HepG2 (cell line): Measurements from ENCODE around the gene PTPN12. TPM values are rescaled to one million over a fixed set of nuclear protein-coding genes. Genes with fewer than 3 reads are reported as not detected.

Experiments used
- ATAC-seq: fragments of 200-7000 bp; cut with Tn5 transposase; 3 replicates; pipeline ENCODE4 v1.9.1; 2020; ENCODE audit warnings: mild to moderate bottlenecking, moderate library complexity
- BruUV-seq: library from RNA; stranded (reverse); fragments of 400-500 nt; replicated peaks from 2 replicates; lab custom pipeline; 2021; lab: Mats Ljungman, UMichigan
- CTCF ChIA-PET: fragments of 300-600 bp; formaldehyde crosslinking; extraction: SDS; loops from one replicate; lab custom pipeline; 2021; ENCODE audit warnings: low total read pairs, inconsistent platforms, low intra/inter-chr PET ratio; lab: Yijun Ruan, JAX
- POLR2A ChIA-PET: fragments of 350-600 bp; sonication (Branson Sonifier 250); formaldehyde crosslinking; loops from one replicate; lab custom pipeline; 2020; ENCODE audit warnings: antibody characterized with exemption, inconsistent platforms; lab: Yijun Ruan, JAX
- DNase-seq: peaks from one replicate; pipeline ENCODE4 v3.0.0-alpha.2; 2015; ENCODE audit warnings: low spot score
- FAIRE-seq: peaks from 3 replicates; lab custom pipeline; 2011; peaks lifted over from hg19 to GRCh38; lab: Jason Lieb, UNC
- H2AFZ ChIP-seq: one replicate; pipeline ENCODE4 v1.6.1; 2011; ENCODE audit warnings: low read length, inconsistent platforms
- H3K27ac ChIP-seq: fragments of 300-600 bp; 3 replicates; pipeline ENCODE4 v1.8.0; 2011; ENCODE audit warnings: mixed run types, mild to moderate bottlenecking, mixed read lengths, low read length, inconsistent platforms; ENCODE audit not compliant: insufficient read depth; ENCODE audit errors: extremely low read length
- H3K27me3 ChIP-seq, 2 experiments: fragments of 200-600 bp in 1 of 2; 2 replicates in 1 of 2; 3 replicates in 1 of 2; pipeline versions ENCODE4 v1.6.0 to v1.8.0; 2011; ENCODE audit warnings: low read length in 2 of 2, mild to moderate bottlenecking in 2 of 2, moderate library complexity in 2 of 2, inconsistent platforms in 1 of 2; ENCODE audit not compliant: insufficient read depth in 2 of 2, control insufficient read depth in 1 of 2
- H3K36me3 ChIP-seq, 2 experiments: fragments of 200-600 bp in 1 of 2; replicated peaks in 1 of 2; 2 replicates in 1 of 2; 3 replicates in 1 of 2; pipeline versions ENCODE4 v1.5.1 to v1.8.0; 2011; ENCODE audit warnings: low read length in 2 of 2, inconsistent platforms in 1 of 2; ENCODE audit not compliant: insufficient read depth in 2 of 2, control insufficient read depth in 1 of 2
- H3K4me1 ChIP-seq: 2 replicates; pipeline ENCODE4 v1.5.1; 2012; ENCODE audit warnings: low read length, inconsistent platforms; ENCODE audit not compliant: insufficient read depth
- H3K4me2 ChIP-seq: 2 replicates; pipeline ENCODE4 v1.6.0; 2011; ENCODE audit warnings: low read depth, low read length, inconsistent platforms
- H3K4me3 ChIP-seq, 3 experiments: fragments of 200-600 bp in 1 of 3; sonication (generic), shearing (Covaris generic) in 1 of 3; replicated peaks in 1 of 3; 2 replicates each; pipeline ENCODE4 v1.5.1; 2011 to 2016; ENCODE audit warnings: low read length in 3 of 3, inconsistent platforms in 2 of 3, low read depth in 2 of 3, mild to moderate bottlenecking in 2 of 3, control low read depth in 1 of 3, mixed read lengths in 1 of 3; ENCODE audit not compliant: insufficient read depth in 1 of 3
- H3K79me2 ChIP-seq: one replicate; pipeline ENCODE4 v1.6.1; 2011; ENCODE audit warnings: low read length, inconsistent platforms; ENCODE audit not compliant: insufficient read depth
- H3K9ac ChIP-seq: 2 replicates; pipeline ENCODE4 v1.6.0; 2011; ENCODE audit warnings: mild to moderate bottlenecking, low read depth, low read length, inconsistent platforms; ENCODE audit not compliant: insufficient read depth
- H3K9me3 ChIP-seq: 2 replicates; pipeline ENCODE4 v1.5.1; 2012; ENCODE audit warnings: mild to moderate bottlenecking, low read length
- H4K20me1 ChIP-seq: 2 replicates; pipeline ENCODE4 v1.6.0; 2011; ENCODE audit warnings: inconsistent platforms, mild to moderate bottlenecking, low read length, moderate library complexity; ENCODE audit not compliant: insufficient read depth
- GABPB1 ChIP-seq: IDR thresholded peaks from 2 replicates; pipeline ENCODE4 v1.6.1; 2016; ENCODE audit warnings: mild to moderate bottlenecking, missing genetic modification reagents, moderate library complexity, missing compliant biosample characterization
- KLF6 ChIP-seq: IDR thresholded peaks from 2 replicates; pipeline ENCODE4 v1.8.0; 2016; ENCODE audit warnings: missing biosample characterization, missing genetic modification reagents
- LCORL ChIP-seq, 2 experiments: fragments of 450-650 bp in 1 of 2; sonication (generic) in 1 of 2; formaldehyde crosslinking in 1 of 2; IDR thresholded peaks; 2 replicates each; pipeline versions ENCODE4 v1.5.0 to v1.6.1; 2017 to 2020; ENCODE audit warnings: antibody characterized with exemption in 1 of 2, missing genetic modification reagents in 1 of 2
- TAF15 ChIP-seq: fragments of 200-400 bp; formaldehyde crosslinking; IDR thresholded peaks from one replicate; pipeline ENCODE4 v1.6.1; 2018; ENCODE audit warnings: mild to moderate bottlenecking, low read depth, low read length; ENCODE audit not compliant: poor library complexity, severe bottlenecking
- ZNF564 ChIP-seq: sonication (generic); formaldehyde crosslinking; IDR thresholded peaks from 2 replicates; pipeline ENCODE4 v1.8.1; 2023; ENCODE audit warnings: mild to moderate bottlenecking, missing genetic modification reagents
- in situ Hi-C: cut with HindIII; loops from 2 replicates; pipeline ENCODE4 v1.10.0; 2017; ENCODE audit warnings: low pct_unique_long_range_greater_than_20kb; ENCODE audit not compliant: extremely low pct_ligation_motif_present
- intact Hi-C: fragments of 100-400 bp; cut with micrococcal nuclease; formaldehyde crosslinking; loops from one replicate; pipeline ENCODE4 v1.10.0; 2022; ENCODE audit not compliant: unreplicated experiment
- polyA plus RNA-seq, 8 experiments: library from polyadenylated mRNA; depleted of rRNA in 3 of 8; stranded (reverse) in 7 of 8; unstranded in 1 of 8; fragments of >200 nt; fragmentation: Illumina TruSeq in 4 of 8; extraction: Trizol in 4 of 8; gene quantifications; 2 replicates each; pipeline versions ENCODE4 v1.2.1 to v1.2.3, GENCODE V29; 2011 to 2016; ENCODE audit warnings: low read depth in 4 of 8, missing spikeins in 1 of 8, mixed read lengths in 1 of 8; ENCODE audit not compliant: insufficient read depth in 1 of 8
- total RNA-seq, 5 experiments: library from RNA; depleted of rRNA; stranded (reverse); fragments of >200 nt; fragmentation: Illumina TruSeq; extraction: Trizol; gene quantifications; 2 replicates each; pipeline ENCODE4 v1.2.3, GENCODE V29; 2016; ENCODE audit warnings: low read depth in 1 of 5
- TF ChIP-seq, protein P1 (sequence below): sonication (generic); formaldehyde crosslinking; IDR thresholded peaks from 2 replicates; pipeline ENCODE4 v1.4.0; 2020; ENCODE audit warnings: missing genetic modification reagents, borderline replicate concordance
- TF ChIP-seq, protein P2 (sequence below): sonication (generic); formaldehyde crosslinking; conservative IDR thresholded peaks from 2 replicates; pipeline ENCODE4 v1.4.0; 2020; ENCODE audit warnings: mild to moderate bottlenecking, missing genetic modification reagents, moderate library complexity
- TF ChIP-seq, protein P3 (sequence below): sonication (generic); formaldehyde crosslinking; IDR thresholded peaks from 2 replicates; pipeline ENCODE4 v1.4.0; 2020; ENCODE audit warnings: missing genetic modification reagents
- TF ChIP-seq, protein P4 (sequence below): sonication (generic); formaldehyde crosslinking; IDR thresholded peaks from 2 replicates; pipeline ENCODE4 v1.8.1; 2023; ENCODE audit warnings: mild to moderate bottlenecking, missing genetic modification reagents

The PTPN12 gene
- total and polyA plus RNA-seq, 2 of the 13 experiments (the other 11 are each of a cell fraction or from before 2014, with no cell fraction given): 22.9 to 56.8 TPM

DNA sequence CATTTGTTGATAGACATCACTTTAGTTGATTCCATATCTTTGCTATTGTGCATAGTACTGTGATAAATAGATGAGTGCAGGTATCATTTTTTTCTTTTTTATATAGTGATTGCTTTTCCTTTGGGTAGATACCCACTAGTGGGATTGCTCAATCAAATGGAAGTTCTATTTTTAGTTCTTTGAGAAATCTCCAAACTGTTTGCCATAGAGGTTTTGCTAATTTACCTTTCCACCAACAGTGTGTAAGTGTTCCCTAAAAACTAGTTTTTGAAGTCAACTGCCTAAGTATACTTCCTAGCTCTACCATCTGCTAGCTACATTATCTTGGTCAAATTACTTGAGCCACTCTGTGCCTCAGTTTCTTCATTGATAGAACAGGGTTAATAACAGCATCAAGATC lies 127.6 kb downstream of the PTPN12 start (continued):
- TF ChIP-seq, protein P1, sequence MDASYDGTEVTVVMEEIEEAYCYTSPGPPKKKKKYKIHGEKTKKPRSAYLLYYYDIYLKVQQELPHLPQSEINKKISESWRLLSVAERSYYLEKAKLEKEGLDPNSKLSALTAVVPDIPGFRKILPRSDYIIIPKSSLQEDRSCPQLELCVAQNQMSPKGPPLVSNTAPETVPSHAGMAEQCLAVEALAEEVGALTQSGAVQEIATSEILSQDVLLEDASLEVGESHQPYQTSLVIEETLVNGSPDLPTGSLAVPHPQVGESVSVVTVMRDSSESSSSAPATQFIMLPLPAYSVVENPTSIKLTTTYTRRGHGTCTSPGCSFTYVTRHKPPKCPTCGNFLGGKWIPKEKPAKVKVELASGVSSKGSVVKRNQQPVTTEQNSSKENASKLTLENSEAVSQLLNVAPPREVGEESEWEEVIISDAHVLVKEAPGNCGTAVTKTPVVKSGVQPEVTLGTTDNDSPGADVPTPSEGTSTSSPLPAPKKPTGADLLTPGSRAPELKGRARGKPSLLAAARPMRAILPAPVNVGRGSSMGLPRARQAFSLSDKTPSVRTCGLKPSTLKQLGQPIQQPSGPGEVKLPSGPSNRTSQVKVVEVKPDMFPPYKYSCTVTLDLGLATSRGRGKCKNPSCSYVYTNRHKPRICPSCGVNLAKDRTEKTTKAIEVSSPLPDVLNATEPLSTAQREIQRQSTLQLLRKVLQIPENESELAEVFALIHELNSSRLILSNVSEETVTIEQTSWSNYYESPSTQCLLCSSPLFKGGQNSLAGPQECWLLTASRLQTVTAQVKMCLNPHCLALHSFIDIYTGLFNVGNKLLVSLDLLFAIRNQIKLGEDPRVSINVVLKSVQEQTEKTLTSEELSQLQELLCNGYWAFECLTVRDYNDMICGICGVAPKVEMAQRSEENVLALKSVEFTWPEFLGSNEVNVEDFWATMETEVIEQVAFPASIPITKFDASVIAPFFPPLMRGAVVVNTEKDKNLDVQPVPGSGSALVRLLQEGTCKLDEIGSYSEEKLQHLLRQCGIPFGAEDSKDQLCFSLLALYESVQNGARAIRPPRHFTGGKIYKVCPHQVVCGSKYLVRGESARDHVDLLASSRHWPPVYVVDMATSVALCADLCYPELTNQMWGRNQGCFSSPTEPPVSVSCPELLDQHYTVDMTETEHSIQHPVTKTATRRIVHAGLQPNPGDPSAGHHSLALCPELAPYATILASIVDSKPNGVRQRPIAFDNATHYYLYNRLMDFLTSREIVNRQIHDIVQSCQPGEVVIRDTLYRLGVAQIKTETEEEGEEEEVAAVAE (CRISPR knock-in tag): no peak
- TF ChIP-seq LCORL (IDR thresholded peaks at IDR 0.05) (no peak), LCORL (CRISPR knock-in tag; IDR thresholded peaks at IDR 0.05) (no peak), GABPB1 (CRISPR knock-in tag) (no peak), ZNF564 (CRISPR knock-in tag) (no peak)

DNA sequence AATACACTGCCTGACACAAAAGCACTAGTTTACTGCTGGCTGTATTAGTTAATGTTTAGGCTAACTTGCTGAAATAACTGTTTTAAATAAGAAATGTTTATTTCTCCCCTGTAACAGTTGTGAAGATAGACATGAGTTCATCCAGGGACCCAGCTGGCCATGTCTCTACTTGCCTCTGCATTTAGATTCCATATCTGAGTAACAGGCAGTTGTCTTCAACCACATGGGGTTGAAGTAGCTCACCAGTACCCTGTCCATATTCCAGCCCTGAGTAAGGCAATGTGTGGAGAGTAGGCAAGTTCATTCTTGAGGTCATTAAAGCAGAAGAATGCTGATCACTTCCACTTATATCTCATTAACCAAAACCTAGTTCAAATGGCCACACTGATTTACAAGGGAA lies 128.1 kb downstream of the PTPN12 start:
- DNase-seq (no peak), FAIRE-seq (no peak), ATAC-seq (no peak)
- in situ Hi-C loops (no loop called here), intact Hi-C loops (no loop called here)
- H3K27me3 ChIP-seq: no peaks in the 10 kb centered on the region
- no peaks in the 10 kb centered on the region for H3K4me1 ChIP-seq
- no peaks in the 10 kb centered on the region for H3K36me3 ChIP-seq
- no peak overlapping the region for H3K4me3 ChIP-seq
- ChIA-PET POLR2A (no interaction called here), CTCF (no interaction called here)
- no peaks in the 10 kb centered on the region for H3K9me3 ChIP-seq
- no peak overlapping the region for H3K4me2 ChIP-seq
- no TSS peak for BruUV-seq
- no peak overlapping the region for H3K27ac ChIP-seq
- no peak overlapping the region for H3K9ac ChIP-seq
- no peaks in the 10 kb centered on the region for H3K79me2 ChIP-seq
- no peak overlapping the region for H2AFZ ChIP-seq
- H4K20me1 ChIP-seq: no peaks in the 10 kb centered on the region
- TF ChIP-seq TAF15 (no peak), KLF6 (CRISPR knock-in tag) (no peak)
- TF ChIP-seq, protein P2, sequence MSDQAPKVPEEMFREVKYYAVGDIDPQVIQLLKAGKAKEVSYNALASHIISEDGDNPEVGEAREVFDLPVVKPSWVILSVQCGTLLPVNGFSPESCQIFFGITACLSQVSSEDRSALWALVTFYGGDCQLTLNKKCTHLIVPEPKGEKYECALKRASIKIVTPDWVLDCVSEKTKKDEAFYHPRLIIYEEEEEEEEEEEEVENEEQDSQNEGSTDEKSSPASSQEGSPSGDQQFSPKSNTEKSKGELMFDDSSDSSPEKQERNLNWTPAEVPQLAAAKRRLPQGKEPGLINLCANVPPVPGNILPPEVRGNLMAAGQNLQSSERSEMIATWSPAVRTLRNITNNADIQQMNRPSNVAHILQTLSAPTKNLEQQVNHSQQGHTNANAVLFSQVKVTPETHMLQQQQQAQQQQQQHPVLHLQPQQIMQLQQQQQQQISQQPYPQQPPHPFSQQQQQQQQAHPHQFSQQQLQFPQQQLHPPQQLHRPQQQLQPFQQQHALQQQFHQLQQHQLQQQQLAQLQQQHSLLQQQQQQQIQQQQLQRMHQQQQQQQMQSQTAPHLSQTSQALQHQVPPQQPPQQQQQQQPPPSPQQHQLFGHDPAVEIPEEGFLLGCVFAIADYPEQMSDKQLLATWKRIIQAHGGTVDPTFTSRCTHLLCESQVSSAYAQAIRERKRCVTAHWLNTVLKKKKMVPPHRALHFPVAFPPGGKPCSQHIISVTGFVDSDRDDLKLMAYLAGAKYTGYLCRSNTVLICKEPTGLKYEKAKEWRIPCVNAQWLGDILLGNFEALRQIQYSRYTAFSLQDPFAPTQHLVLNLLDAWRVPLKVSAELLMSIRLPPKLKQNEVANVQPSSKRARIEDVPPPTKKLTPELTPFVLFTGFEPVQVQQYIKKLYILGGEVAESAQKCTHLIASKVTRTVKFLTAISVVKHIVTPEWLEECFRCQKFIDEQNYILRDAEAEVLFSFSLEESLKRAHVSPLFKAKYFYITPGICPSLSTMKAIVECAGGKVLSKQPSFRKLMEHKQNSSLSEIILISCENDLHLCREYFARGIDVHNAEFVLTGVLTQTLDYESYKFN: no peak
- TF ChIP-seq, protein P3, sequence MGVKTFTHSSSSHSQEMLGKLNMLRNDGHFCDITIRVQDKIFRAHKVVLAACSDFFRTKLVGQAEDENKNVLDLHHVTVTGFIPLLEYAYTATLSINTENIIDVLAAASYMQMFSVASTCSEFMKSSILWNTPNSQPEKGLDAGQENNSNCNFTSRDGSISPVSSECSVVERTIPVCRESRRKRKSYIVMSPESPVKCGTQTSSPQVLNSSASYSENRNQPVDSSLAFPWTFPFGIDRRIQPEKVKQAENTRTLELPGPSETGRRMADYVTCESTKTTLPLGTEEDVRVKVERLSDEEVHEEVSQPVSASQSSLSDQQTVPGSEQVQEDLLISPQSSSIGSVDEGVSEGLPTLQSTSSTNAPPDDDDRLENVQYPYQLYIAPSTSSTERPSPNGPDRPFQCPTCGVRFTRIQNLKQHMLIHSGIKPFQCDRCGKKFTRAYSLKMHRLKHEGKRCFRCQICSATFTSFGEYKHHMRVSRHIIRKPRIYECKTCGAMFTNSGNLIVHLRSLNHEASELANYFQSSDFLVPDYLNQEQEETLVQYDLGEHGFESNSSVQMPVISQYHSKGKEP: no peak
- TF ChIP-seq, protein P4, sequence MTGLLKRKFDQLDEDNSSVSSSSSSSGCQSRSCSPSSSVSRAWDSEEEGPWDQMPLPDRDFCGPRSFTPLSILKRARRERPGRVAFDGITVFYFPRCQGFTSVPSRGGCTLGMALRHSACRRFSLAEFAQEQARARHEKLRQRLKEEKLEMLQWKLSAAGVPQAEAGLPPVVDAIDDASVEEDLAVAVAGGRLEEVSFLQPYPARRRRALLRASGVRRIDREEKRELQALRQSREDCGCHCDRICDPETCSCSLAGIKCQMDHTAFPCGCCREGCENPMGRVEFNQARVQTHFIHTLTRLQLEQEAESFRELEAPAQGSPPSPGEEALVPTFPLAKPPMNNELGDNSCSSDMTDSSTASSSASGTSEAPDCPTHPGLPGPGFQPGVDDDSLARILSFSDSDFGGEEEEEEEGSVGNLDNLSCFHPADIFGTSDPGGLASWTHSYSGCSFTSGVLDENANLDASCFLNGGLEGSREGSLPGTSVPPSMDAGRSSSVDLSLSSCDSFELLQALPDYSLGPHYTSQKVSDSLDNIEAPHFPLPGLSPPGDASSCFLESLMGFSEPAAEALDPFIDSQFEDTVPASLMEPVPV: no peak
